ENCODE data around the gene TMC3.

- TF ChIP-seq, protein P1, sequence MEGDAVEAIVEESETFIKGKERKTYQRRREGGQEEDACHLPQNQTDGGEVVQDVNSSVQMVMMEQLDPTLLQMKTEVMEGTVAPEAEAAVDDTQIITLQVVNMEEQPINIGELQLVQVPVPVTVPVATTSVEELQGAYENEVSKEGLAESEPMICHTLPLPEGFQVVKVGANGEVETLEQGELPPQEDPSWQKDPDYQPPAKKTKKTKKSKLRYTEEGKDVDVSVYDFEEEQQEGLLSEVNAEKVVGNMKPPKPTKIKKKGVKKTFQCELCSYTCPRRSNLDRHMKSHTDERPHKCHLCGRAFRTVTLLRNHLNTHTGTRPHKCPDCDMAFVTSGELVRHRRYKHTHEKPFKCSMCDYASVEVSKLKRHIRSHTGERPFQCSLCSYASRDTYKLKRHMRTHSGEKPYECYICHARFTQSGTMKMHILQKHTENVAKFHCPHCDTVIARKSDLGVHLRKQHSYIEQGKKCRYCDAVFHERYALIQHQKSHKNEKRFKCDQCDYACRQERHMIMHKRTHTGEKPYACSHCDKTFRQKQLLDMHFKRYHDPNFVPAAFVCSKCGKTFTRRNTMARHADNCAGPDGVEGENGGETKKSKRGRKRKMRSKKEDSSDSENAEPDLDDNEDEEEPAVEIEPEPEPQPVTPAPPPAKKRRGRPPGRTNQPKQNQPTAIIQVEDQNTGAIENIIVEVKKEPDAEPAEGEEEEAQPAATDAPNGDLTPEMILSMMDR (IDR thresholded peaks at IDR 0.05; ENCODE audit: low read depth, low read length, missing input control): no peak
- no peak for TF ChIP-seq SP1 (IDR thresholded peaks at IDR 0.05)
- TF ChIP-seq REST (IDR thresholded peaks at IDR 0.05): no peak
- TF ChIP-seq YY1 (IDR thresholded peaks at IDR 0.05): no peak
These were observed 61.0 kb downstream of the TMC3 start for GRCh38 chr15:81312790-81313543.
